SIG-M5 treated with dmso at 0.1 percent for 504 hours (cell line): ENCODE measurements around the gene ERICH2.

ENCODE experiments used
- DNase-seq: peaks from one replicate; lab custom pipeline; 2025; ENCODE audit not compliant: unreplicated experiment; lab: John Stamatoyannopoulos, UW

ERICH2 gene

GRCh38 chr2:170816504-170817092 lies 46.4 kb downstream of the ERICH2 start, which contains the start of gene GAD1:
Gene GAD1 (plus strand): TSS chr2:170816887. CDS start chr2:170818592, 1,705 bp downstream.
- DNase-seq = peak; percentile 84

- no peak for DNase-seq
These were observed 47.2 kb downstream of the ERICH2 start for GRCh38 chr2:170817093-170818035.

- no peak for DNase-seq
These were observed 48.0 kb downstream of the ERICH2 start for GRCh38 chr2:170818036-170818751.

- no peak for DNase-seq
These were observed 48.7 kb downstream of the ERICH2 start for GRCh38 chr2:170818752-170819470.

GRCh38 chr2:170819680-170820664 lies 49.8 kb downstream of the ERICH2 start:
- no peak for DNase-seq

GRCh38 chr2:170820757-170821530 lies 50.8 kb downstream of the ERICH2 start:
- DNase-seq = no peak

GRCh38 chr2:170821531-170822289 lies 51.5 kb downstream of the ERICH2 start:
- no peak for DNase-seq

GRCh38 chr2:170822290-170823087 lies 52.3 kb downstream of the ERICH2 start:
- DNase-seq = no peak

- no peak for DNase-seq
These were observed 53.1 kb downstream of the ERICH2 start for GRCh38 chr2:170823088-170823897.

GRCh38 chr2:170823898-170824215 lies 53.7 kb downstream of the ERICH2 start:
- DNase-seq = no peak

- no peak for DNase-seq
These were observed 54.4 kb downstream of the ERICH2 start for GRCh38 chr2:170824526-170825015.

GRCh38 chr2:170827841-170828532 lies 57.8 kb downstream of the ERICH2 start:
- DNase-seq = no peak

GRCh38 chr2:170828533-170828916 lies 58.3 kb downstream of the ERICH2 start:
- no peak for DNase-seq

- no peak for DNase-seq
These were observed 58.9 kb downstream of the ERICH2 start for GRCh38 chr2:170829036-170829435.

- DNase-seq = no peak
These were observed 60.0 kb downstream of the ERICH2 start for GRCh38 chr2:170830166-170830565.

GRCh38 chr2:170831115-170831514 lies 60.9 kb downstream of the ERICH2 start:
- no peak for DNase-seq
